ENCODE data around the gene LMCD1.

GRCh38 chr3:8617921-8618320, 116.3 kb downstream of the LMCD1 start:
- TF ChIP-seq, protein P1, sequence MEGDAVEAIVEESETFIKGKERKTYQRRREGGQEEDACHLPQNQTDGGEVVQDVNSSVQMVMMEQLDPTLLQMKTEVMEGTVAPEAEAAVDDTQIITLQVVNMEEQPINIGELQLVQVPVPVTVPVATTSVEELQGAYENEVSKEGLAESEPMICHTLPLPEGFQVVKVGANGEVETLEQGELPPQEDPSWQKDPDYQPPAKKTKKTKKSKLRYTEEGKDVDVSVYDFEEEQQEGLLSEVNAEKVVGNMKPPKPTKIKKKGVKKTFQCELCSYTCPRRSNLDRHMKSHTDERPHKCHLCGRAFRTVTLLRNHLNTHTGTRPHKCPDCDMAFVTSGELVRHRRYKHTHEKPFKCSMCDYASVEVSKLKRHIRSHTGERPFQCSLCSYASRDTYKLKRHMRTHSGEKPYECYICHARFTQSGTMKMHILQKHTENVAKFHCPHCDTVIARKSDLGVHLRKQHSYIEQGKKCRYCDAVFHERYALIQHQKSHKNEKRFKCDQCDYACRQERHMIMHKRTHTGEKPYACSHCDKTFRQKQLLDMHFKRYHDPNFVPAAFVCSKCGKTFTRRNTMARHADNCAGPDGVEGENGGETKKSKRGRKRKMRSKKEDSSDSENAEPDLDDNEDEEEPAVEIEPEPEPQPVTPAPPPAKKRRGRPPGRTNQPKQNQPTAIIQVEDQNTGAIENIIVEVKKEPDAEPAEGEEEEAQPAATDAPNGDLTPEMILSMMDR (IDR thresholded peaks at IDR 0.05) = no peak
- TF ChIP-seq POLR2A (IDR thresholded peaks at IDR 0.05) = no peak
